SK-MEL-5 (cell line): ENCODE data around the gene ZFP36L2. TPM values are rescaled to one million over a fixed set of nuclear protein-coding genes. Genes with fewer than 3 reads are reported as not detected.
A peak's percentile ranks its signal among the peaks of the same experiment; 100 is the strongest.

Source experiments
- DNase-seq: peaks from one replicate; pipeline ENCODE4 v3.0.0-alpha.2; 2016; ENCODE audit warnings: low read depth, low spot score
- in situ Hi-C: cut with HindIII; loops from 2 replicates; pipeline ENCODE4 v1.10.0; 2016; ENCODE audit warnings: low sequenced_read_pairs, high pct_unique_total_duplicates, low pct_unique_long_range_greater_than_20kb
- total RNA-seq: library from RNA; depleted of rRNA; stranded (reverse); fragments of >200 nt; shearing (Covaris generic); gene quantifications from 2 replicates; pipeline ENCODE4 v1.2.3, GENCODE V29; 2014

Gene ZFP36L2
- total RNA-seq, 1 experiment from 2014 or later = 5.2 TPM

GRCh38 chr2:43254331-43254730 lies 27.9 kb upstream of the ZFP36L2 start:
- in situ Hi-C loops = no loop called here
- no peak for DNase-seq

GRCh38 chr2:43251171-43251731 lies 24.8 kb upstream of the ZFP36L2 start:
- no peak for DNase-seq
- in situ Hi-C loops = no loop called here

- in situ Hi-C loops = no loop called here
- DNase-seq = no peak
These were observed 23.6 kb upstream of the ZFP36L2 start for GRCh38 chr2:43250015-43250414.

GRCh38 chr2:43248621-43249020 lies 22.2 kb upstream of the ZFP36L2 start:
- DNase-seq = no peak
- in situ Hi-C loops = no loop called here

GRCh38 chr2:43246641-43247040 lies 20.2 kb upstream of the ZFP36L2 start:
- DNase-seq = no peak
- in situ Hi-C loops = no loop called here

GRCh38 chr2:43241558-43241957 lies 15.2 kb upstream of the ZFP36L2 start:
- DNase-seq = no peak
- in situ Hi-C loops = no loop called here

GRCh38 chr2:43240766-43241150 lies 14.4 kb upstream of the ZFP36L2 start:
- DNase-seq = no peak
- in situ Hi-C loops = no loop called here

GRCh38 chr2:43239981-43240765 lies 13.8 kb upstream of the ZFP36L2 start:
- peak; percentile 52 for DNase-seq
- in situ Hi-C loops = no loop called here

- DNase-seq = no peak
- in situ Hi-C loops = no loop called here
These were observed 12.4 kb upstream of the ZFP36L2 start for GRCh38 chr2:43238813-43239212.

- in situ Hi-C loops = no loop called here
- no peak for DNase-seq
These were observed 11.8 kb upstream of the ZFP36L2 start for GRCh38 chr2:43238176-43238575.

- in situ Hi-C loops = no loop called here
- no peak for DNase-seq
These were observed 7.1 kb upstream of the ZFP36L2 start for GRCh38 chr2:43233218-43234212.

GRCh38 chr2:43230951-43231827 lies 4.8 kb upstream of the ZFP36L2 start:
- in situ Hi-C loops = no loop called here

GRCh38 chr2:43230351-43230885 lies 4.0 kb upstream of the ZFP36L2 start:
- in situ Hi-C loops = no loop called here
- no peak for DNase-seq

More at GRCh38 chr2:43230951-43231827, 4.8 kb upstream of the ZFP36L2 start:
- no peak for DNase-seq

- in situ Hi-C loops = no loop called here
These were observed 2.6 kb upstream of the ZFP36L2 start for GRCh38 chr2:43228756-43229659.

GRCh38 chr2:43228321-43228751 lies 1.9 kb upstream of the ZFP36L2 start:
- in situ Hi-C loops = no loop called here
- DNase-seq = no peak

More at GRCh38 chr2:43228756-43229659, 2.6 kb upstream of the ZFP36L2 start:
- no peak for DNase-seq

GRCh38 chr2:43227830-43228281 lies 1.4 kb upstream of the ZFP36L2 start:
- DNase-seq = peak; percentile 54
- in situ Hi-C loops = no loop called here
